Chondrocyte (in vitro differentiated cells): ENCODE results near the gene PTPRE. TPM values are rescaled to one million over a fixed set of nuclear protein-coding genes. Genes with fewer than 3 reads are reported as not detected.

Experiments used
- DNase-seq: peaks from one replicate; pipeline ENCODE4 v3.0.0; 2021; ENCODE audit warnings: mixed read lengths, low spot score
- H3K27ac Mint-ChIP-seq: one replicate; pipeline ENCODE4 v1.8.0; 2021; ENCODE audit warnings: mild to moderate bottlenecking, moderate library complexity, mixed read lengths; ENCODE audit not compliant: unreplicated experiment
- H3K27me3 Mint-ChIP-seq: 2 replicates; pipeline ENCODE4 v1.8.0; 2021; ENCODE audit warnings: low read depth, mixed read lengths
- H3K36me3 Mint-ChIP-seq: 2 replicates; pipeline ENCODE4 v1.8.0; 2021; ENCODE audit warnings: low read depth, mixed read lengths
- H3K4me1 Mint-ChIP-seq: 2 replicates; pipeline ENCODE4 v1.8.0; 2021; ENCODE audit warnings: low read depth, mild to moderate bottlenecking, mixed read lengths
- H3K4me3 Mint-ChIP-seq: one replicate; pipeline ENCODE4 v1.8.0; 2021; ENCODE audit warnings: mild to moderate bottlenecking, moderate library complexity, mixed read lengths; ENCODE audit not compliant: unreplicated experiment
- H3K9me3 Mint-ChIP-seq: 2 replicates; pipeline ENCODE4 v1.8.0; 2021; ENCODE audit warnings: low read depth, mixed read lengths
- CTCF ChIP-seq: fragments of 200-600 bp; sonication (generic); IDR thresholded peaks from 2 replicates; pipeline ENCODE4 v1.5.0; 2021; ENCODE audit warnings: antibody characterized with exemption, mild to moderate bottlenecking, moderate library complexity
- total RNA-seq: library from RNA; stranded (reverse); gene quantifications from 3 replicates; pipeline ENCODE4 v1.2.1, GENCODE V29; 2021

PTPRE gene
- total RNA-seq, 1 donor from 2014 or later, result 6.2 TPM

- Mint-ChIP-seq H3K36me3 (peaks cover 2% of the 10 kb centered on the region), H3K4me1 (no peaks in the 10 kb centered on the region), H3K27ac (no peak overlapping the region), H3K27me3 (no peaks in the 10 kb centered on the region), H3K9me3 (no peaks in the 10 kb centered on the region), H3K4me3 (no peak overlapping the region)
- no peak for TF ChIP-seq CTCF
- DNase-seq, result no peak
Observed at GRCh38 chr10:128103229-128103714, 196.4 kb downstream of the PTPRE start.

- Mint-ChIP-seq H3K9me3 (no peaks in the 10 kb centered on the region), H3K27me3 (no peaks in the 10 kb centered on the region), H3K27ac (no peak overlapping the region), H3K4me1 (no peaks in the 10 kb centered on the region), H3K36me3 (peaks cover 2% of the 10 kb centered on the region), H3K4me3 (no peak overlapping the region)
- no peak for DNase-seq
- TF ChIP-seq CTCF, result no peak
Observed at GRCh38 chr10:128105383-128105782, 198.5 kb downstream of the PTPRE start.

- Mint-ChIP-seq H3K4me1 (no peaks in the 10 kb centered on the region), H3K9me3 (no peaks in the 10 kb centered on the region), H3K36me3 (no peaks in the 10 kb centered on the region), H3K4me3 (no peak overlapping the region), H3K27me3 (no peaks in the 10 kb centered on the region), H3K27ac (no peak overlapping the region)
- no peak for DNase-seq
- no peak for TF ChIP-seq CTCF
Observed at GRCh38 chr10:128109707-128110106, 202.8 kb downstream of the PTPRE start.

GRCh38 chr10:128110339-128110738, 203.4 kb downstream of the PTPRE start:
- no peaks in the 10 kb centered on the region for H3K4me1 Mint-ChIP-seq
- no peaks in the 10 kb centered on the region for H3K9me3 Mint-ChIP-seq
- H3K27ac Mint-ChIP-seq, result no peak overlapping the region
- no peaks in the 10 kb centered on the region for H3K27me3 Mint-ChIP-seq
- H3K36me3 Mint-ChIP-seq, result no peaks in the 10 kb centered on the region
- TF ChIP-seq CTCF, result no peak
- no peak for DNase-seq
- H3K4me3 Mint-ChIP-seq, result no peak overlapping the region

- TF ChIP-seq CTCF, result no peak
- H3K4me1 Mint-ChIP-seq, result no peaks in the 10 kb centered on the region
- H3K27ac Mint-ChIP-seq, result no peak overlapping the region
- H3K9me3 Mint-ChIP-seq, result no peaks in the 10 kb centered on the region
- H3K36me3 Mint-ChIP-seq, result peaks cover 2% of the 10 kb centered on the region
- DNase-seq, result no peak
- no peaks in the 10 kb centered on the region for H3K27me3 Mint-ChIP-seq
- H3K4me3 Mint-ChIP-seq, result no peak overlapping the region
Observed at GRCh38 chr10:128111696-128112095, 204.8 kb downstream of the PTPRE start.
